T-helper 2 cell treated with Interferon-gamma antibody and Interleukin-4, amounts not matched to agents 5 μg/mL and 100 μg/mL, for 36 hours (primary cell): ENCODE measurements around the gene TP73.

ENCODE experiments used
- DNase-seq: peaks from one replicate; pipeline ENCODE4 v3.0.0; 2021; ENCODE audit warnings: low spot score
- H3K27ac Mint-ChIP-seq: one replicate; pipeline ENCODE4 v1.8.0; 2021; ENCODE audit warnings: mild to moderate bottlenecking, mixed read lengths
- H3K27me3 Mint-ChIP-seq: one replicate; pipeline ENCODE4 v1.8.0; 2021; ENCODE audit warnings: low read depth, mixed read lengths
- H3K36me3 Mint-ChIP-seq: one replicate; pipeline ENCODE4 v1.8.0; 2021; ENCODE audit warnings: low read depth, mixed read lengths
- H3K4me1 Mint-ChIP-seq: one replicate; pipeline ENCODE4 v1.8.0; 2021; ENCODE audit warnings: low read depth, mixed read lengths
- H3K4me3 Mint-ChIP-seq: one replicate; pipeline ENCODE4 v1.8.0; 2022; ENCODE audit warnings: mild to moderate bottlenecking, moderate library complexity, mixed read lengths
- H3K9me3 Mint-ChIP-seq: one replicate; pipeline ENCODE4 v1.8.0; 2021; ENCODE audit warnings: mixed read lengths

TP73 gene

DNA sequence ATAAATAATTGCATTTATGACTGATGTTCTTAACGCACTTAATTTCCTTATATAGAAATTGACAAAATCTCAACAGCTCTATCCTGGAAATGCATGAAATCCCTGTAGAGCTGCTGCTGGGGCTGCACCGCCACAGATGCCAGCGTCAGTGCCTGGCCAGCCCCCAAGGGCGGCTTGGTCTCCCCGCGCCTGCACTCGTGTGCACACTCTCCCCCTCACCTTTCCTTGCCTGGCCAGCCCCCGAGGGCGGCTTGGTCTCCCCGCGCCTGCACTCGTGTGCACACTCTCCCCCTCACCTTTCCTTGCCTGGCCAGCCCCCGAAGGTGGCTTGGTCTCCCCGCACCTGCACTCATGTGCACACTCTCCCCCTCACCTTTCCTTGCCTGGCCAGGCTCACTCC, 16.2 kb upstream of the TP73 start:
- DNase-seq: no peak
- Mint-ChIP-seq H3K4me1 (no peaks in the 10 kb centered on the region), H3K9me3 (no peaks in the 10 kb centered on the region), H3K4me3 (no peak overlapping the region), H3K27ac (no peak overlapping the region), H3K36me3 (peaks cover 18% of the 10 kb centered on the region), H3K27me3 (no peaks in the 10 kb centered on the region)

DNA sequence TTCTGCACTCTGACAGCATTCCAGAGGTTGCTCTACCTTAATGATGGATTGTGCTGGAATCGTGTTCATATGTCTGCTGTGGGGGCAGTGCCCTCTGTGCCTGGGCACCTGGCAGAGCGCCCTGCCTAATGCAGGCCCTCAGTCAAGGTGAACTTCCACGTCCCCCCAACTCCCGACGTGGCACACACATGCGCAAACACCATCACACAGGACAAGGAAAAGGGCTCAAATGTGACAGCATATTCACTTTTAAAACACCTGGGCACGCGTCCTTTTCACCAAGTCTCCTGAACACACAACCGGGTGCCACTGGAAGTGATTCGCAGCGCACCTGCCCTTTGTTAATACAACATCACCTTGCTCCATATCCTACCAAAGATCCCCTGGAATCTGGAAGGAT, 15.8 kb upstream of the TP73 start:
- Mint-ChIP-seq H3K4me1 (no peaks in the 10 kb centered on the region), H3K27ac (no peak overlapping the region), H3K36me3 (peaks cover 18% of the 10 kb centered on the region), H3K27me3 (no peaks in the 10 kb centered on the region), H3K9me3 (no peaks in the 10 kb centered on the region), H3K4me3 (no peak overlapping the region)
- no peak for DNase-seq

GRCh38 chr1:3638027-3638426, 14.3 kb upstream of the TP73 start:
- H3K4me1 Mint-ChIP-seq: no peaks in the 10 kb centered on the region
- peaks cover 23% of the 10 kb centered on the region for H3K36me3 Mint-ChIP-seq
- H3K27ac Mint-ChIP-seq: no peak overlapping the region
- H3K27me3 Mint-ChIP-seq: no peaks in the 10 kb centered on the region
- DNase-seq: no peak
- no peaks in the 10 kb centered on the region for H3K9me3 Mint-ChIP-seq
- H3K4me3 Mint-ChIP-seq: no peak overlapping the region

GRCh38 chr1:3638676-3639075, 13.6 kb upstream of the TP73 start:
- Mint-ChIP-seq H3K36me3 (peaks cover 23% of the 10 kb centered on the region), H3K4me1 (no peaks in the 10 kb centered on the region), H3K27ac (no peak overlapping the region), H3K27me3 (no peaks in the 10 kb centered on the region), H3K9me3 (no peaks in the 10 kb centered on the region), H3K4me3 (no peak overlapping the region)
- no peak for DNase-seq

- Mint-ChIP-seq H3K27me3 (no peaks in the 10 kb centered on the region), H3K27ac (no peak overlapping the region), H3K9me3 (no peaks in the 10 kb centered on the region), H3K36me3 (peaks cover 23% of the 10 kb centered on the region), H3K4me1 (no peaks in the 10 kb centered on the region), H3K4me3 (no peak overlapping the region)
- no peak for DNase-seq
These were observed 12.9 kb upstream of the TP73 start for GRCh38 chr1:3639397-3639911.

DNA sequence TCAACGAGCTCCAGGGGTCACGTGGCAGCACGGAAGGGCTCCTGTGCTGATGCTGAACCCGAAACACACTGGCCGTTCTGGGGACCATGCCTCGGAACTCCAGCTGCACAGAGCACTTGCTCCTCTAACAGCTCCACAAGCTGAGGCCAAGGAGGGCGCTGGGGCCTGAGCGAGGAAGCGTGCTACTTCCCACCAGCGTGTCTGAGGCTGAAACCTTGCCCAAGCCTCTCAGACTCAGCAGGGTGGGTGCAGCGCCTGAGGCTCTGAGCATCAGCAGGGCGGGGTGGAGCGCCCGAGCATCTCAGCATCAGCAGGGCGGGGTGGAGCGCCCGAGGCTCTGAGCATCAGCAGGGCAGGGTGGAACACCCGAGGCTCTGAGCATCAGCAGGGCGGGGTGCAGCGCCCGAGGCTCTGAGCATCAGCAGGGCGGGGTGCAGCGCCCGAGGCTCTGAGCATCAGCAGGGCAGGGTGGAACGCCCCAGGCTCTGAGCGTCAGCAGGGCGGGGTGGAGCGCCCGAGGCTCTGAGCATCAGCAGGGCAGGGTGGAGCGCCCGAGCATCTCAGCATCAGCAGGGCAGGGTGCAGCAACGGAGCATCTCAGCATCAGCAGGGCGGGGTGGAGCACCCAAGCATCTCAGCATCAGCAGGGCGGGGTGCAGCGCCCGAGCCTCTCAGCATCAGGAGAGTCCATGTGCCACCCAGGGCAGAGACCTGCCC, 12.0 kb upstream of the TP73 start:
- H3K27ac Mint-ChIP-seq: no peak overlapping the region
- no peak for DNase-seq

DNA sequence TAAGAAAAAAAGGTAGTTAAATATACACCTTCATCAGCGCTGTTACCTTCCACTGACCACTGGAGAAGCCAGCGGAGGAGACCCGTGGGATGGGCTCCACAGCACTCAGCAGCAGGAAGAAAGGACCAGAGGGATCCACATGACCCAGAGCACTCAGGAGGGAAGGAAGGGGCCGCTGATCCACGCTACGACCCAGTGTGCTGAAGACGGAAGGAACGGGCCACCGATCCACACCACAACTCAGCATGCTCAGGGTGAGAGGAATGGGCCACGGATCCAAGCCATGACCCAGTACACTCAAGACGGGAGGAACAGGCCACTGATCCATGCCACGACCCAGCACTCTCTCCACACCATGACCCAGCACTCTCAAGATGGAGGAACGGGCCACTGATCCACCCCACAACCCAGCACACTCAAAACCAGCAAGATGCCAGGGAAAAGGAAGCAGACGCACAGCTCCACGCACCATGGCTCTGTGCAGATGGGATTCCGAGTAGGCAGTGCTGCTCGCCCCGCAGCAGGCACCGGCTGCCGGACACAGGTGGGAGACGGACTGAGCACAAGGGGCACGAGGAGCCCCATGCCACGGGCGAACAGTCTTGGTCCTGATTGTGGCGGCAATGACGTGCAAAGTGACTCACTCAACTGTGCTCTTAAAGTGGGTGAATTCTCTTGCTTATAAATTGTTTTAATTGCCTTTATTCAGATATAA, 11.1 kb upstream of the TP73 start:
- no peak for DNase-seq
- Mint-ChIP-seq H3K36me3 (peaks cover 21% of the 10 kb centered on the region), H3K4me1 (no peaks in the 10 kb centered on the region), H3K27ac (no peak overlapping the region), H3K4me3 (no peak overlapping the region), H3K9me3 (no peaks in the 10 kb centered on the region), H3K27me3 (no peaks in the 10 kb centered on the region)

More for the DNA sequence above, 12.0 kb upstream of the TP73 start:
- Mint-ChIP-seq H3K4me1 (no peaks in the 10 kb centered on the region), H3K4me3 (no peak overlapping the region), H3K9me3 (no peaks in the 10 kb centered on the region), H3K27me3 (no peaks in the 10 kb centered on the region), H3K36me3 (peaks cover 23% of the 10 kb centered on the region)

DNA sequence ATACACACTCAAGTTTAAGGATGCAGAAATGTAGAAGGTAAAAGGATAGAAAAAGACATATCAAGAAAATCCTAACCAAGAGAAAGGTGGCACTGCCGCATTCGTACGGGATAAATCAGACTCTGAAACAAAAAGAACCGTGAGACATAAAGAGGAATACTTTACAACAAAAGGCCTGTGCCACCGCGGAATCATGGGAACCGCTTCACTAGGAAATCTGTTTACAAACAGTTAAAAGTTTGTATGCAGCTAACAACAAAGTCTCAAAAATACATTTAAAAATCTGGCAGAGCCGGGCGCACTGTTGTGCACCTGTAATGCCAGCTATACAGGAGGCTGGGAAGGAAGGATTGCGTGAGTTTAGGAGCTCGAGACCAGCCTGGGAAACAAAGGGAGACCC, 10.5 kb upstream of the TP73 start:
- Mint-ChIP-seq H3K27me3 (no peaks in the 10 kb centered on the region), H3K4me3 (no peak overlapping the region), H3K4me1 (no peaks in the 10 kb centered on the region), H3K9me3 (no peaks in the 10 kb centered on the region), H3K36me3 (peaks cover 15% of the 10 kb centered on the region), H3K27ac (no peak overlapping the region)
- DNase-seq: no peak

- Mint-ChIP-seq H3K36me3 (peaks cover 18% of the 10 kb centered on the region), H3K4me1 (peaks cover 4% of the 10 kb centered on the region)
These were observed 9.2 kb upstream of the TP73 start for GRCh38 chr1:3642919-3643675.

DNA sequence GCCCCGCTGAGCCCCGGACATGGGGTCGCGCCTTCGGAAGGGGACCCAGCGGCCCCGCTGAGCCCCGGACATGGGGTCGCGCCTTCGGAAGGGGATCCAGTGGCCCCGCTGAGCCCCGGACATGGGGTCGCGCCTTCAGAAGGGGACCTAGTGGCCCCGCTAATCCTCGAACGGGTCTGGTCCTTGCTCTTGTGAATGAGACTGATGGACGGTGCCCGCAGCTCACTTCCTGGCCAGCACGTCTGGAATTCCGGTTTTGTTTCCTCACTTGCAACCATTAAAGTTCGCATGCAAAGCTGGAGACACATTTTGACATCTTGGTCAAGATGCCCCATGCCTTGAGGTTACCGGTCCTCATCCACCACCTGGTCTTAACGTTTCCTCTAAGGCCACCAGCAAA, 8.0 kb upstream of the TP73 start:
- H3K36me3 Mint-ChIP-seq: peaks cover 19% of the 10 kb centered on the region
- no peaks in the 10 kb centered on the region for H3K27me3 Mint-ChIP-seq
- H3K9me3 Mint-ChIP-seq: no peaks in the 10 kb centered on the region
- no peak for DNase-seq
- H3K4me1 Mint-ChIP-seq: peaks cover 15% of the 10 kb centered on the region
- no peak overlapping the region for H3K4me3 Mint-ChIP-seq
- H3K27ac Mint-ChIP-seq: no peak overlapping the region

More at GRCh38 chr1:3642919-3643675, 9.2 kb upstream of the TP73 start:
- Mint-ChIP-seq H3K4me3 (no peak overlapping the region), H3K27ac (no peak overlapping the region), H3K9me3 (no peaks in the 10 kb centered on the region), H3K27me3 (no peaks in the 10 kb centered on the region)
- DNase-seq: no peak

DNA sequence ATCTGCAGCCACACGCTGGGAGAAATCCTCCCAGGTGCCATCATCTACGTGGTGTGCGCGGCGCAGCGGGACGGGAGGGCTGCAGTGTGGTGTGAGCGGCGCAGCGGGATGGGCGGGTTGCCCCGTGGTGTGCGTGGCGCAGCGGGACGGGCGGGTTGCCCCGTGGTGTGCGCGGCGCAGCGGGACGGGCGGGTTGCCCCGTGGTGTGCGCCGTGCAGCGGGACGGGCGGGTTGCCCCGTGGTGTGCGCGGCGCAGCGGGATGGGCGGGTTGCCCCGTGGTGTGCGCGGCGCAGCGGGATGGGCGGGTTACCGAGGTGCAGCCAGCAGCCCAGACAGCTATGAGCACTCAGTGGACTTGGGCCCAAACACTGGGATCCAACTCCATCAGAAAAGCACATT, 7.1 kb upstream of the TP73 start:
- peaks cover 2% of the 10 kb centered on the region for H3K27me3 Mint-ChIP-seq
- peaks cover 19% of the 10 kb centered on the region for H3K36me3 Mint-ChIP-seq
- peaks cover 17% of the 10 kb centered on the region for H3K4me1 Mint-ChIP-seq
- no peak overlapping the region for H3K4me3 Mint-ChIP-seq
- no peak overlapping the region for H3K27ac Mint-ChIP-seq
- DNase-seq: no peak
- no peaks in the 10 kb centered on the region for H3K9me3 Mint-ChIP-seq

GRCh38 chr1:3645666-3646355, 6.5 kb upstream of the TP73 start:
- H3K27me3 Mint-ChIP-seq: peaks cover 4% of the 10 kb centered on the region
- DNase-seq: no peak
- H3K36me3 Mint-ChIP-seq: peaks cover 19% of the 10 kb centered on the region
- no peak overlapping the region for H3K27ac Mint-ChIP-seq
- H3K9me3 Mint-ChIP-seq: no peaks in the 10 kb centered on the region
- H3K4me1 Mint-ChIP-seq: peaks cover 17% of the 10 kb centered on the region
- H3K4me3 Mint-ChIP-seq: no peak overlapping the region

GRCh38 chr1:3646596-3646995, 5.7 kb upstream of the TP73 start:
- Mint-ChIP-seq H3K4me1 (peaks cover 17% of the 10 kb centered on the region), H3K9me3 (no peaks in the 10 kb centered on the region), H3K27me3 (peaks cover 9% of the 10 kb centered on the region), H3K27ac (no peak overlapping the region), H3K4me3 (no peak overlapping the region), H3K36me3 (peaks cover 19% of the 10 kb centered on the region)
- no peak for DNase-seq
